ENCODE results near the gene MRPL38. TPM values are rescaled to one million over a fixed set of nuclear protein-coding genes. Genes with fewer than 3 reads are reported as not detected.

Gene MRPL38
- total and polyA plus RNA-seq, 2 donors = 18.3 to 61.3 TPM

DNA sequence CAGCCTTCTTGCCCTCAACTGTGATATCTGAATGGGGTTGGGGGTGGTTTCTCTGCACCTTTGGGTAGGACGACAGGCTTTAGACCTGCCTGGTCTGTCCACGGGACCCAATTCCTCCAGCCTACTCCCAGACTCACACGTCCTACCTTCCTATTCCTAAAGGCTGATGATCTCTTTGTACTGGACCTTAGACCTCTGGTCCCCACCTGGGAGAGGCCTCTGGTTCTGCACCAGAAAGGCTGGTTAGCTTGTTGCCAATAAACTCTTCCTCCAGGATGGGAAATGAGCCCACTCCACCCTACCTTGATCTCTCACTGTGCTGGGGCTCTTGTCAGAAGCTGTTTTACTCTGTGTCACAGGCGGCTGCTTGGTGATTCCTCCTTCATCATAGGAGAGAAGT is 21.8 kb upstream of the MRPL38 start:
- Histone ChIP-seq H3K4me3 (ENCODE audit: low read depth, low read length) (no peak overlapping the region), H3K4me1 (ENCODE audit: insufficient read depth) (no peaks in the 10 kb centered on the region), H3K27ac (ENCODE audit: low read depth) (no peak overlapping the region), H3K36me3 (ENCODE audit: insufficient read depth) (no peaks in the 10 kb centered on the region)
- DNase-seq (ENCODE audit: extremely low spot score) = no peak
- 91% methylated on average over 4 of the region's 4 CpGs for WGBS

DNA sequence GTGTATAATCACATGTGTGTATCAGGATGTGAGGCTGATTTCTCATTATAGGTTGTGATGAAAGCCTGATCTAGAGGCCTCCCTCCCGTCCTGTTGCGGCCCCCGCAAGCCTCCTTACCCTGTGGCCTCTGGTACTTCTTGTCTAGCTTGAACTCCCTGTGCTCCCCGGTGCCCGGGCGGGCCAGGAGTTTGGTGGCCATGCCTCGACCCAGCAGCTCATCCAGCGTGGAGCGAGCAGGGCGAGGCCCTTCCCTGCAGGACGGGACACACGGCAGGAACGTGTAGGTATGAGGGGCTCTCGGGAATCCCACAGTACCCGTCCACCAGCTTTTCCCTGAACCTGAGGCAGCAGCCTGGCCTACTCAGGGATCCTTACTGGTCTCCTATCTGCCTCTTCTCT is 21.2 kb upstream of the MRPL38 start:
- H3K4me3 ChIP-seq (ENCODE audit: low read depth, low read length) = no peak overlapping the region
- 95% methylated on average over 15 of the region's 15 CpGs for WGBS
- H3K36me3 ChIP-seq (ENCODE audit: insufficient read depth) = no peaks in the 10 kb centered on the region
- no peak for DNase-seq (ENCODE audit: extremely low spot score)
- no peaks in the 10 kb centered on the region for H3K4me1 ChIP-seq (ENCODE audit: insufficient read depth)
- no peak overlapping the region for H3K27ac ChIP-seq (ENCODE audit: low read depth)

DNA sequence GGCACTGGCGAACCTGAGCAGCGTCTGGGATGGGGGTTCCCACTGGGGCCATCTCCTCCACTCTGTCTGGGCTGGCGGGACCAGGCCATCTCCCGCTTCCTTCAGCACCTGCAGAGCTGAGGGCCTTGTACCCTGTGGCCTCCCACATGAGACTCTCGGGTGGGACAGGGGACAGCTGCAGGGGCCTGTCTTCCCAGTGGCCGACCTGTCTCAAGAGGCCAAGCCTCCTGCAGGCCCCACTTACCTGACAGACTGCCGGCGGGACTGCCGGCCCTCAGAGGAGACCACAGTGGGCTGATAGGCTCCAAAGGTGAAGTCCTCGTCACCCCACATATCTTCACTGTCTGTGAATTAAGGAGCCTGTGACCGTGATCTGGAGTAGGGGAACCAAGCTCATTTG is 20.4 kb upstream of the MRPL38 start:
- WGBS = 95% methylated on average over 11 of the region's 11 CpGs
- H3K27ac ChIP-seq (ENCODE audit: low read depth) = no peak overlapping the region
- no peak for DNase-seq (ENCODE audit: extremely low spot score)
- no peaks in the 10 kb centered on the region for H3K4me1 ChIP-seq (ENCODE audit: insufficient read depth)
- H3K4me3 ChIP-seq (ENCODE audit: low read depth, low read length) = no peak overlapping the region
- no peaks in the 10 kb centered on the region for H3K36me3 ChIP-seq (ENCODE audit: insufficient read depth)

DNA sequence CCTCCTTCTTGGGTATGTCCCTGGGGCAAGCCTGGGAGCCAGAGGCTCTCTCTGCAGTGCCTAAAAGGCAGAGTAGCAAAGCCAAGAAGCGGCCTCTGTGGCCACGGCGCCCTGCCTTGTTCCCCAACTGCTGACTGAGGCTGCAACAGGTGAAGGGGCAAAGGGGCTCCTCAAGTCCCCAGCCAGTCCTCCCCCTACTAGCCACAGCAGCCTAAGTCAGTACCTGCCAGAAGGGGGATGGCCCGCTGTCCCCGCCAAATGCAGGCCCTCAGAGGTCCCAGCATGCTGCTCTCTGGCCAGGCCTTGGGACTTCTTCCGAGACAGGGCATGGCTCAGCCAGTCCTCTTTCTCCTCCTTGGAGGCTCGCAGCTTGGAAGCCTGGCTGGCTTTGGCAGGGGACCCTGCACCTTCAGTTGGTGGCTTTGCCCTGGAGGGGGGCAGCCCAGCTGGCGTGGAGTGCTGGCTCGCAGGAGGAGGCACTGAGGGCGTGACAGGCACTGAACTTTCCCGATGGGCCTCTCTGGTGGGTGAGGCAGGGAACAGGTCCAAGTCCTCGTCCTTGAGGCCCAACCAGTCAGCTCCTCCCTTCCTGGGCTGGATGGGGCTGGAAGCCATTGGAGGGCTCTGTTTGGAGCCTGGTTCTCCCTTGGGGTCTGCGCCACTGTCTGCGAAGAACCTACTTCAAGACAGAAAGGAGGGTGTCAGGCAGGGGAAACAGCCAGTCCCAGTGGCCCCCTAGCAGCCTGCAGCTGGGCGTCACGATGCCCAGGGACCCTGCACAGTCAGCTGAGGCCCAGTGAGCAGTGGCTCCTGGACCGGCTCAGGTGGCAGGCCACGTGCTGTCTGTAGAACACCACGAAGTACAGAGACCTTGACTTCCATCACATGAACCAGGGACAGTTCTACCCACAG is 18.5 kb upstream of the MRPL38 start:
- WGBS = 88% methylated on average over 19 of the region's 19 CpGs

DNA sequence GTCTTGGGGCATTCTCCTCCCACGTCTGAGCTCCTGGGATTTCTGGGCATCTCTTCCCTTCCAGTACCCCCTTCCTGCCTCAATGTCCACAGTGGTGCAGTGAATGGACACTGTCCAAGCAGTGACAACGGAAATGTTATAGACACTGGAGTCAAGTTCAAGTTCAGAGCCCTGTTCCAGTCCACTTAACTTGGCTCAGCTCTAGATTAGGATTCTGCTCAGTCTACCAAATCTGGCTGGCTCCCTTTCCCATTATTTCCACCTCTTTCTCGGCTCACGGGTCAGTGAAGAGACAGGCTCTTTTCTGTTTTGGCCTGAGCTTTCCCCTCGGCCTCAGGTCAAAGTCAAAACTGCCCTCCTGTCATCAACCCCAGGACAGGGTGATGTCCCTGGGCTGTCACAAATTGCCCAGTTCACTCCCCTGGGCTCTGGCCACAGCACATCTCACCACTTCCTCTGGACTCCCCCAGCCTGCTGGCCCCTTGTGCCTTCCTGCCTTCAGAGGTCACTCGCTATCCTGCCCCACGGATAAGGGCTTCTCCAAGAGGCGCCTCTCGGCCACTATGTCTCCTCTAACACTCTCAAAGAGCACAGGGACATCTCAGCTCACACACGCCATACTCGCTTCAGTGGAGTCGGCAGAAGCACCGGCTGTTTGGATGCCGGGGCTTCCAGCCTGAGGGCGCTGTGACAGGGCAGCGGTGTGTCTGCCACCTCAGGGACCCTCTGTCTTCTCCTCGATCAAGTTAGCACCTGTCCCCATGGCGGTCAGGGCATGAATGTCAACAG is 17.7 kb upstream of the MRPL38 start:
- DNase-seq (ENCODE audit: extremely low spot score) = no peak
- 92% methylated on average over 18 of the region's 18 CpGs for WGBS
- Histone ChIP-seq H3K4me1 (ENCODE audit: insufficient read depth) (no peaks in the 10 kb centered on the region), H3K4me3 (ENCODE audit: low read depth, low read length) (no peak overlapping the region), H3K36me3 (ENCODE audit: insufficient read depth) (no peaks in the 10 kb centered on the region), H3K27ac (ENCODE audit: low read depth) (no peak overlapping the region)

More for the DNA sequence above, 18.5 kb upstream of the MRPL38 start:
- Histone ChIP-seq H3K4me3 (ENCODE audit: low read depth, low read length) (no peak overlapping the region), H3K27ac (ENCODE audit: low read depth) (no peak overlapping the region), H3K4me1 (ENCODE audit: insufficient read depth) (no peaks in the 10 kb centered on the region), H3K36me3 (ENCODE audit: insufficient read depth) (no peaks in the 10 kb centered on the region)
- no peak for DNase-seq (ENCODE audit: extremely low spot score)

DNA sequence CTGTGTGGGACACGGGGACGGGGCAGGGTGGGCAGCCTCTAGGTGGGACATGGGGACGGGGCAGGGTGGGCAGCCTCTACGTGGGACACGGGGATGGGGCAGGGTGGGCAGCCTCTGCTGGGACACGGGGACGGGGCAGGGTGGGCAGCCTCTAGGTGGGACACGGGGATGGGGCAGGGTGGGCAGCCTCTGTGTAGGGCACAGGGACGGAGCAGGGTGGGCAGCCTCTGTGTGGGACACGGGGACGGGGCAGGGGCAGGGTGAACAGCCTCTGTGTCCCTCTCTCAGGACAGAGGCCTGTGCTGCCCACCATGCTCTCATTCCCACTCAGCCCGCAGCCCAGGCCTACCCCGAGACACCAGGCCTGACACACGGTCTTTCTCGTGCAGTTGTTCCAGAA is 16.9 kb upstream of the MRPL38 start:
- Histone ChIP-seq H3K4me3 (ENCODE audit: low read depth, low read length) (no peak overlapping the region), H3K4me1 (ENCODE audit: insufficient read depth) (no peaks in the 10 kb centered on the region), H3K27ac (ENCODE audit: low read depth) (no peak overlapping the region), H3K36me3 (ENCODE audit: insufficient read depth) (no peaks in the 10 kb centered on the region)
- WGBS = 95% methylated on average over 15 of the region's 15 CpGs
- DNase-seq (ENCODE audit: extremely low spot score) = no peak

DNA sequence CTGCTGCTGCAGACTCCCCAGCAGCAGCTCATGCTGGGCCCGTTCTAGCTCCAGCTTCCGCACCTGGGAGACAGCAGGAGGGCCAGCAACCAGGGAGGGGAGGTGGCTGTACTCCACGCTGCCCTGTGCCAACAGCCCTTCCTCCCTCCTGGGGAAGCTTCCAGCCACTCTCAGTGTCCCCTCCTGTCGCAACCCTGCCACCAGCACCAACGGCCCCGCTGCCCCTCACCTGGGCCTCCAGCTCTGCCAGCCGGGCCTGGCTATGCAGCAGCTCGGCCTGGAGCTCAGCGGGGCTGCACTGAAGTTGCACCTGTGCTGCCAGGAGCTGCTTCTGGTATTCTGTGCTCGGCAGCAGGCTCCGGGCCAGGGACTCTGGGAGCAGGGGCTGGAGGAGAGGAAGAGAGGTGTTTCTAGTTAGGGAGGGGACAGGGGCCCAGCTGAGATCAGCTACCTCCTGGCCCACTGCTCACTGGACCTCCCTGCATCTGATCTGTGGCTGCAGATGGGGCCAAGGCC is 15.4 kb upstream of the MRPL38 start:
- H3K4me3 ChIP-seq (ENCODE audit: low read depth, low read length) = no peak overlapping the region
- WGBS = 87% methylated on average over 11 of the region's 11 CpGs
- H3K27ac ChIP-seq (ENCODE audit: low read depth) = no peak overlapping the region
- no peaks in the 10 kb centered on the region for H3K4me1 ChIP-seq (ENCODE audit: insufficient read depth)
- no peaks in the 10 kb centered on the region for H3K36me3 ChIP-seq (ENCODE audit: insufficient read depth)
- DNase-seq (ENCODE audit: extremely low spot score) = no peak

DNA sequence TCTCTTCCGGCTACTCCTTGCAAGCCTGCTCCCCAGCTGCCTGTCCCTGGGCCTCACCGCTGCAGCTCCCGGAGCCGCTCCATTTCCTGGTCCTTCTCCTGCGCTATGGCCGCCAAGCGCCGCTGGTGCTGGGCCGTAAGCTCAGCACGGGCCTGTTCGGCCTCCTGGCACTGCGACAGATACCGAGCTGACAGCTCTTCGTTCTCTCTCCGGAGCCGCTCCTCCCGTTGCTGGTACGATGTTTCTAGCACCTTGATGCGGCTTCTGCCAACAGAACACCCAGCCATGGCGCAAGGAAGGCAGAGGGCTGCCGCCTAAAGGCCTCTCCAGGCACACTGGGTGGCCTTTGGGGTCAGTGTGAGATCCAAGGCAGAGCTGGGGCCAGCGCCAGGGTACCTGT is 14.9 kb upstream of the MRPL38 start:
- H3K36me3 ChIP-seq (ENCODE audit: insufficient read depth) = no peaks in the 10 kb centered on the region
- no peak for DNase-seq (ENCODE audit: extremely low spot score)
- no peaks in the 10 kb centered on the region for H3K4me1 ChIP-seq (ENCODE audit: insufficient read depth)
- no peak overlapping the region for H3K4me3 ChIP-seq (ENCODE audit: low read depth, low read length)
- 94% methylated on average over 22 of the region's 22 CpGs for WGBS
- H3K27ac ChIP-seq (ENCODE audit: low read depth) = no peak overlapping the region

DNA sequence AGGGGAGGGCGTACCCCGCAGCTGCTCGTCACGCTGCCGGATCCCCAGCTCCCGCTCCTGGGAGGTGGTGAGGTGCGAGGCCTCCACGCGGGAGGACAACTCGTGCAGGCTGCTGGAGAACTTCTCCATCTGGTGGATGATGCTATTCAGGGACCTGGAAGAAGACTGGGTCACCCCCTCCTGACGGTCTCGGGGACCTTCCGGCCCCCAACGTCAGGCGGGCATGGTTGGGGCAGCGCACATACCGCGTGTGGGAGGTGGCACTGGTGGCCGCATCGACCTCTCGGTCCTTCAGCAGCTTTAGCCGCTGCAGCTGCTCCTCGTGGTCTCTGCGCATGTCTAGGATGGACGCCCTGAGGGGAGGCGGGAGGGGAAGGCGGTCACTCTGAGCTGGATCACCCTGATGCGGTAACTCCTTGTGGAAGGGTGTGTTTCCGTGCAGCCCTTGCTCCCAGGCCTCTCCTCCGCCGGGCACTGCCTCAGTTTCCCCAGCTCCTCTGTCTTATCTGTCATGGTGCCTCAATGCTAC is 13.3 kb upstream of the MRPL38 start:
- DNase-seq (ENCODE audit: extremely low spot score) = no peak
- no peak overlapping the region for H3K27ac ChIP-seq (ENCODE audit: low read depth)
- H3K36me3 ChIP-seq (ENCODE audit: insufficient read depth) = no peaks in the 10 kb centered on the region
- no peak overlapping the region for H3K4me3 ChIP-seq (ENCODE audit: low read depth, low read length)
- WGBS = 94% methylated on average over 31 of the region's 31 CpGs
- H3K4me1 ChIP-seq (ENCODE audit: insufficient read depth) = no peaks in the 10 kb centered on the region

DNA sequence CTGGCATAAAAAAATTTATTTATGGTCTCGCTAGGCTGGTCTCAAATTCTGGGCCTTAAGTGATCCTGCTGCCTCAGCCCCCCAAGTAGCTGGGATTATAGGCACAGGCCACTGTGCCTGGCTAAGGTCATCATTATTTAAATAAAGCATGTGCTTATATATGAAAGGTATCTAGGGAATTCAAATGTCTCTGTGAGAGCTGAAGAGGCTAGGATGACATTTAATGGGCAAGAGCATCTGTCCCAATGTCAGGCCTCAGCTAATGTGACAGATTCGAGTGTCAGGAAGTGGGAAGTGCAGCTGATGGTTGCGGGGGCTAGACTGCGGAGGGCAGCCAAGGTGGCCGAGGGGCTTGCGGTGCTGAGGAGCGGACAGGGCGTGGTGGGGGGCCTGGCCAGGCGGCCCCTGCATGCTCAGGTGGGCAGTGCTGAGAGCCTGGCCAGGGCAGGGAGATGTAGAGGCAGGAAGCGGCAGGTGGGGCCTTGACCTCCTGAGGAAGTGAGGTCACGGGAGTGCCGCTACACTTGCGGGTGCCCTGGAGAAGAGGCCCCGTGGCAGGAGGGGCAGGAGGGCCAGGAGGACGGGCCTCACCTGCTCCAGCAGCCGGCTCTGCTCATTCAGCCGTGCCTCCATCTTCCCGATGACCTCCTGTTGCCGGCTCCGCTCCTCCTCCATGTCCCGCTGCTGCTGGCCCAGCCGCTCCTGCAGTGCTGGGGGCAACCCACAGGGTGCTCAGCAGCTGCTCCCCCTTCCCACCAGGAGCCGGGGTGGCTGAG is 12.6 kb upstream of the MRPL38 start:
- Histone ChIP-seq H3K4me1 (ENCODE audit: insufficient read depth) (no peaks in the 10 kb centered on the region), H3K27ac (ENCODE audit: low read depth) (no peak overlapping the region), H3K36me3 (ENCODE audit: insufficient read depth) (no peaks in the 10 kb centered on the region), H3K4me3 (ENCODE audit: low read depth, low read length) (no peak overlapping the region)
- WGBS = 86% methylated on average over 23 of the region's 23 CpGs
- DNase-seq (ENCODE audit: extremely low spot score) = no peak

DNA sequence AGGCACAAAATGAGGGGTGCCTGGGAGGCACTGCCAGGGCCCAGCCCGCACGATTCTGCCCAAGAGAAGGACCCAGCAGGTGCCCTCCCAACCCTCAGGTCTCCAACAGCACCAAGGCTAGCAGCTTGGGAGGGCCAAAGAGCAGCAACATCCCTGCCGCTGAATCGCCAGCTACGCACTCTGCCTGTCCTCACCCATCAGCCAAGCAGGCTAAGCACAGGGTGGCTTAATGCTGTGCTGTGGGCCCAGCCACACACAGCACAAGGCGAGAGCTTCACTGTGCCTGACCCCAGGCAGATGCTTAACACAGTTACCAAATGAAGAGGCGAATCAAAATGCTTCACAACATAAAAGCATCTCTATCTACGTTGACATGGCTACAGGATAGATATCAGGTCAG is 10.6 kb upstream of the MRPL38 start:
- Histone ChIP-seq H3K4me1 (ENCODE audit: insufficient read depth) (no peaks in the 10 kb centered on the region), H3K27ac (ENCODE audit: low read depth) (no peak overlapping the region), H3K4me3 (ENCODE audit: low read depth, low read length) (no peak overlapping the region), H3K36me3 (ENCODE audit: insufficient read depth) (no peaks in the 10 kb centered on the region)
- WGBS = 84% methylated on average over 8 of the region's 8 CpGs
- DNase-seq (ENCODE audit: extremely low spot score) = no peak

DNA sequence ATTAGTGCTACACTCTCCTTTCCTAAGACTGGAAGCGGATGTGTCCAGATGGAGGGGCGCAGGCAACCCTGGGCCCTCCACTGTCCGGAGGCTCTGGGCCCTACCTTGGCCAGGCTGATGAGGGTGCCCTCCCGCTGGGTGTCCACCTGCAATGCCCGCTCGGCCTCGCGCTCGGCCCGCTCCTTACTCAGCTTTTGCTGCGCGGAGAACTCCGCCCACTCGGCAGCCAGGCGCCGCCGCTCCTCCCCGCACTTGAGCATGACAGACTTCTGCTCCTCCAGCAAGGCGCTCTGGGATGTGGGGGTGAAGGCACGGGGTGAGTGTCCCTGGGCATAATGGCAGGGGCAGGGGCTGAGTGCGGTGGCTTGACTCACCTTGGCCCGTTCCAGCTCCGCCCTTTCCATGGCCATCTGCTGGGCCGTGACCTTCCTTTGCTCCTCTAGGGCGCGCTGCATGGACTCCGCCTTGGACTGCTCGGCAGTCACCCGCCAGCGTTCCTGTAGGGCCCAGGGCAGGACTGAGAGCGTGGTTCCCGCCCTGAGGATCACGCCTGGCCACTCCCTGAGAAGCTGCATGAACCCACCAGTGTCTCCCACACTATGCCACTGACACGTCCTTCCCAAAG is 10.1 kb upstream of the MRPL38 start:
- WGBS = 93% methylated on average over 34 of the region's 34 CpGs
- no peak for DNase-seq (ENCODE audit: extremely low spot score)
- no peaks in the 10 kb centered on the region for H3K36me3 ChIP-seq (ENCODE audit: insufficient read depth)
- no peaks in the 10 kb centered on the region for H3K4me1 ChIP-seq (ENCODE audit: insufficient read depth)
- no peak overlapping the region for H3K27ac ChIP-seq (ENCODE audit: low read depth)
- H3K4me3 ChIP-seq (ENCODE audit: low read depth, low read length) = no peak overlapping the region

Data from urinary bladder (tissue), 4 donors.